GM18870 (cell line): ENCODE data around the gene ABHD17A.

Source experiments
- ATAC-seq: cut with Tn5 transposase; IDR thresholded peaks from one replicate; pipeline ENCODE4 v1.9.1; 2021; ENCODE audit warnings: moderate library complexity; ENCODE audit not compliant: unreplicated experiment

The ABHD17A gene

GRCh38 chr19:1841209-1841924, 43.9 kb downstream of the ABHD17A start:
- ATAC-seq: no peak

- ATAC-seq: no peak
These were observed 44.7 kb downstream of the ABHD17A start for GRCh38 chr19:1840541-1841115.

GRCh38 chr19:1839658-1840540, 45.4 kb downstream of the ABHD17A start:
- no peak for ATAC-seq

GRCh38 chr19:1837625-1838105, 47.6 kb downstream of the ABHD17A start:
- ATAC-seq: no peak

GRCh38 chr19:1837222-1837565, 48.1 kb downstream of the ABHD17A start:
- no peak for ATAC-seq

- ATAC-seq: no peak
These were observed 48.7 kb downstream of the ABHD17A start for GRCh38 chr19:1836458-1837221.

- no peak for ATAC-seq
These were observed 51.8 kb downstream of the ABHD17A start for GRCh38 chr19:1833540-1833939.

- ATAC-seq: no peak
These were observed 53.1 kb downstream of the ABHD17A start for GRCh38 chr19:1832046-1832663.

GRCh38 chr19:1830978-1831377, 54.3 kb downstream of the ABHD17A start:
- ATAC-seq: no peak

GRCh38 chr19:1830568-1830967, 54.7 kb downstream of the ABHD17A start:
- no peak for ATAC-seq

GRCh38 chr19:1829958-1830357, 55.3 kb downstream of the ABHD17A start:
- ATAC-seq: no peak

- no peak for ATAC-seq
These were observed 56.7 kb downstream of the ABHD17A start for GRCh38 chr19:1828279-1829238.

- no peak for ATAC-seq
These were observed 57.6 kb downstream of the ABHD17A start for GRCh38 chr19:1827566-1828278.
